Keratinocyte (primary cell): Measurements from ENCODE around the gene ZGPAT. TPM values are rescaled to one million over a fixed set of nuclear protein-coding genes. Genes with fewer than 3 reads are reported as not detected.

Source experiments
- DNase-seq: peaks from one replicate; pipeline ENCODE4 v3.0.0-alpha.2; 2011; ENCODE audit warnings: low read depth, missing footprints, low spot score
- FAIRE-seq: peaks from 2 replicates; lab custom pipeline; 2011; peaks lifted over from hg19 to GRCh38; lab: Jason Lieb, UNC
- H2AFZ ChIP-seq: 2 replicates; pipeline ENCODE4 v1.6.0; 2012; ENCODE audit warnings: low read length, control low read depth, inconsistent platforms; ENCODE audit not compliant: control insufficient read depth
- H3K27ac ChIP-seq: 2 replicates; pipeline ENCODE4 v1.5.1; 2011; ENCODE audit warnings: low read length; ENCODE audit not compliant: control insufficient read depth, insufficient read depth
- H3K27me3 ChIP-seq: 3 replicates; pipeline ENCODE4 v1.6.0; 2011; ENCODE audit warnings: low read length; ENCODE audit not compliant: control insufficient read depth, insufficient read depth; ENCODE audit errors: extremely low read depth
- H3K36me3 ChIP-seq, 2 experiments: 2 replicates in 1 of 2; 3 replicates in 1 of 2; pipeline ENCODE4 v1.5.1; 2011; ENCODE audit warnings: low read length in 2 of 2, mild to moderate bottlenecking in 1 of 2; ENCODE audit not compliant: control insufficient read depth in 2 of 2, insufficient read depth in 2 of 2; ENCODE audit errors: extremely low read depth in 1 of 2
- H3K4me1 ChIP-seq: 3 replicates; pipeline ENCODE4 v1.5.1; 2011; ENCODE audit warnings: low read length; ENCODE audit not compliant: control insufficient read depth, insufficient read depth; ENCODE audit errors: extremely low read depth
- H3K4me2 ChIP-seq: 3 replicates; pipeline ENCODE4 v1.6.0; 2011; ENCODE audit warnings: low read depth, low read length; ENCODE audit not compliant: control insufficient read depth, insufficient read depth; ENCODE audit errors: extremely low read depth
- H3K4me3 ChIP-seq, 3 experiments: fragments of 200-600 bp in 1 of 3; sonication (generic) in 1 of 3; 2 replicates in 2 of 3; 3 replicates in 1 of 3; pipeline ENCODE4 v1.5.1; 2011 to 2016; ENCODE audit warnings: low read length in 3 of 3, mild to moderate bottlenecking in 3 of 3, control low read depth in 2 of 3, inconsistent platforms in 1 of 3, low read depth in 1 of 3, mixed read lengths in 1 of 3, mixed run types in 1 of 3, moderate library complexity in 1 of 3; ENCODE audit not compliant: control insufficient read depth in 2 of 3, insufficient read depth in 2 of 3; ENCODE audit errors: extremely low read depth in 1 of 3
- H3K79me2 ChIP-seq: 2 replicates; pipeline ENCODE4 v1.6.0; 2012; ENCODE audit warnings: low read length; ENCODE audit not compliant: control insufficient read depth, insufficient read depth
- H3K9ac ChIP-seq: 3 replicates; pipeline ENCODE4 v1.6.0; 2011; ENCODE audit warnings: low read length; ENCODE audit not compliant: control insufficient read depth, insufficient read depth; ENCODE audit errors: extremely low read depth
- H3K9me1 ChIP-seq: 3 replicates; pipeline ENCODE4 v1.6.0; 2011; ENCODE audit warnings: low read length; ENCODE audit not compliant: control insufficient read depth, insufficient read depth; ENCODE audit errors: extremely low read depth
- H3K9me3 ChIP-seq: 2 replicates; pipeline ENCODE4 v1.5.1; 2012; ENCODE audit warnings: low read depth, low read length; ENCODE audit not compliant: control insufficient read depth
- H4K20me1 ChIP-seq: 3 replicates; pipeline ENCODE4 v1.6.0; 2011; ENCODE audit warnings: low read length; ENCODE audit not compliant: control insufficient read depth, insufficient read depth; ENCODE audit errors: extremely low read depth
- EZH2 ChIP-seq: IDR thresholded peaks from one replicate; pipeline ENCODE4 v1.6.1; 2012; ENCODE audit warnings: inconsistent platforms, mild to moderate bottlenecking, low read length, moderate library complexity
- dilution Hi-C: fragments of 300-500 bp; cut with MboI; formaldehyde crosslinking; loops from one replicate; pipeline ENCODE4 v1.7.0; 2020; ENCODE audit warnings: low sequenced_read_pairs; ENCODE audit not compliant: extremely low pct_ligation_motif_present
- polyA plus RNA-seq, 5 experiments: library from polyadenylated mRNA; depleted of rRNA in 3 of 5; stranded (reverse) in 3 of 5; stranded (forward) in 1 of 5; unstranded in 1 of 5; fragments of >200 nt; gene quantifications; 1 replicate in 1 of 5; 2 replicates in 3 of 5; 3 replicates in 1 of 5; pipeline versions ENCODE4 v1.2.1 to v1.2.3, GENCODE V29; 2011 to 2012; ENCODE audit warnings: missing spikeins in 2 of 5, low read depth in 1 of 5, low replicate concordance in 1 of 5
- TF ChIP-seq, protein P1 (sequence below), 3 experiments: IDR thresholded peaks in 1 of 3; conservative IDR thresholded peaks in 1 of 3; optimal IDR thresholded peaks in 1 of 3; 2 replicates in 2 of 3; 3 replicates in 1 of 3; pipeline versions ENCODE3 to v1.5.1; 2011; ENCODE audit warnings: low read length in 3 of 3, mild to moderate bottlenecking in 3 of 3, moderate library complexity in 2 of 3, control low read depth in 1 of 3, inconsistent platforms in 1 of 3; ENCODE audit not compliant: insufficient read depth in 2 of 3; ENCODE audit errors: extremely low read depth in 1 of 3

Gene ZGPAT
- polyA plus RNA-seq, 1 donor (not counting 4 experiments of a cell fraction or from before 2014, with no cell fraction given), result 7.8 TPM

GRCh38 chr20:63662813-63663189, 45.0 kb upstream of the ZGPAT start:
- Histone ChIP-seq H3K9ac (no peak overlapping the region), H3K4me3 (no peak overlapping the region), H2AFZ (no peak overlapping the region), H3K27ac (no peak overlapping the region), H3K9me1 (no peaks in the 10 kb centered on the region), H3K4me1 (peaks cover 8% of the 10 kb centered on the region), H3K9me3 (no peaks in the 10 kb centered on the region), H4K20me1 (no peaks in the 10 kb centered on the region), H3K4me2 (no peak overlapping the region), H3K27me3 (no peaks in the 10 kb centered on the region), H3K79me2 (peaks cover 28% of the 10 kb centered on the region), H3K36me3 (peaks cover 27 to 28% of the 10 kb centered on the region in 2 experiments)
- dilution Hi-C loops, result no loop called here
- TF ChIP-seq EZH2, result no peak
- TF ChIP-seq, protein P1, sequence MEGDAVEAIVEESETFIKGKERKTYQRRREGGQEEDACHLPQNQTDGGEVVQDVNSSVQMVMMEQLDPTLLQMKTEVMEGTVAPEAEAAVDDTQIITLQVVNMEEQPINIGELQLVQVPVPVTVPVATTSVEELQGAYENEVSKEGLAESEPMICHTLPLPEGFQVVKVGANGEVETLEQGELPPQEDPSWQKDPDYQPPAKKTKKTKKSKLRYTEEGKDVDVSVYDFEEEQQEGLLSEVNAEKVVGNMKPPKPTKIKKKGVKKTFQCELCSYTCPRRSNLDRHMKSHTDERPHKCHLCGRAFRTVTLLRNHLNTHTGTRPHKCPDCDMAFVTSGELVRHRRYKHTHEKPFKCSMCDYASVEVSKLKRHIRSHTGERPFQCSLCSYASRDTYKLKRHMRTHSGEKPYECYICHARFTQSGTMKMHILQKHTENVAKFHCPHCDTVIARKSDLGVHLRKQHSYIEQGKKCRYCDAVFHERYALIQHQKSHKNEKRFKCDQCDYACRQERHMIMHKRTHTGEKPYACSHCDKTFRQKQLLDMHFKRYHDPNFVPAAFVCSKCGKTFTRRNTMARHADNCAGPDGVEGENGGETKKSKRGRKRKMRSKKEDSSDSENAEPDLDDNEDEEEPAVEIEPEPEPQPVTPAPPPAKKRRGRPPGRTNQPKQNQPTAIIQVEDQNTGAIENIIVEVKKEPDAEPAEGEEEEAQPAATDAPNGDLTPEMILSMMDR (optimal IDR thresholded peaks at IDR 0.05 in 1 of 3, IDR thresholded peaks at IDR 0.05 in 1 of 3, conservative IDR thresholded peaks at IDR 0.05 in 1 of 3; ENCODE audit: extremely low read depth in 1 of 3, insufficient read depth in 2 of 3, low read length in 3 of 3), result no peak
- no peak for FAIRE-seq
- DNase-seq, result no peak

GRCh38 chr20:63663332-63664066, 44.3 kb upstream of the ZGPAT start:
- Histone ChIP-seq H3K27ac (no peak overlapping the region), H2AFZ (no peak overlapping the region), H3K79me2 (peaks cover 28% of the 10 kb centered on the region), H3K9me1 (no peaks in the 10 kb centered on the region), H3K27me3 (no peaks in the 10 kb centered on the region), H3K4me3 (no peak overlapping the region), H3K36me3 (peaks cover 27 to 28% of the 10 kb centered on the region in 2 experiments), H4K20me1 (no peaks in the 10 kb centered on the region), H3K4me2 (no peak overlapping the region), H3K4me1 (peaks cover 8% of the 10 kb centered on the region), H3K9ac (no peak overlapping the region), H3K9me3 (no peaks in the 10 kb centered on the region)
- dilution Hi-C loops, result no loop called here
- FAIRE-seq (no peak), DNase-seq (no peak)
- TF ChIP-seq, protein P1 (optimal IDR thresholded peaks at IDR 0.05 in 1 of 3, IDR thresholded peaks at IDR 0.05 in 1 of 3, conservative IDR thresholded peaks at IDR 0.05 in 1 of 3; ENCODE audit: extremely low read depth in 1 of 3, insufficient read depth in 2 of 3, low read length in 3 of 3), result no peak
- no peak for TF ChIP-seq EZH2
